Embryonic facial prominence (tissue), 1 donor: Measurements from ENCODE around the gene SNAPC4.

Experiments
- DNase-seq: peaks from one replicate; pipeline ENCODE4 v3.0.0-alpha.2; 2016; ENCODE audit errors: extremely low spot score

The SNAPC4 gene, protein sequence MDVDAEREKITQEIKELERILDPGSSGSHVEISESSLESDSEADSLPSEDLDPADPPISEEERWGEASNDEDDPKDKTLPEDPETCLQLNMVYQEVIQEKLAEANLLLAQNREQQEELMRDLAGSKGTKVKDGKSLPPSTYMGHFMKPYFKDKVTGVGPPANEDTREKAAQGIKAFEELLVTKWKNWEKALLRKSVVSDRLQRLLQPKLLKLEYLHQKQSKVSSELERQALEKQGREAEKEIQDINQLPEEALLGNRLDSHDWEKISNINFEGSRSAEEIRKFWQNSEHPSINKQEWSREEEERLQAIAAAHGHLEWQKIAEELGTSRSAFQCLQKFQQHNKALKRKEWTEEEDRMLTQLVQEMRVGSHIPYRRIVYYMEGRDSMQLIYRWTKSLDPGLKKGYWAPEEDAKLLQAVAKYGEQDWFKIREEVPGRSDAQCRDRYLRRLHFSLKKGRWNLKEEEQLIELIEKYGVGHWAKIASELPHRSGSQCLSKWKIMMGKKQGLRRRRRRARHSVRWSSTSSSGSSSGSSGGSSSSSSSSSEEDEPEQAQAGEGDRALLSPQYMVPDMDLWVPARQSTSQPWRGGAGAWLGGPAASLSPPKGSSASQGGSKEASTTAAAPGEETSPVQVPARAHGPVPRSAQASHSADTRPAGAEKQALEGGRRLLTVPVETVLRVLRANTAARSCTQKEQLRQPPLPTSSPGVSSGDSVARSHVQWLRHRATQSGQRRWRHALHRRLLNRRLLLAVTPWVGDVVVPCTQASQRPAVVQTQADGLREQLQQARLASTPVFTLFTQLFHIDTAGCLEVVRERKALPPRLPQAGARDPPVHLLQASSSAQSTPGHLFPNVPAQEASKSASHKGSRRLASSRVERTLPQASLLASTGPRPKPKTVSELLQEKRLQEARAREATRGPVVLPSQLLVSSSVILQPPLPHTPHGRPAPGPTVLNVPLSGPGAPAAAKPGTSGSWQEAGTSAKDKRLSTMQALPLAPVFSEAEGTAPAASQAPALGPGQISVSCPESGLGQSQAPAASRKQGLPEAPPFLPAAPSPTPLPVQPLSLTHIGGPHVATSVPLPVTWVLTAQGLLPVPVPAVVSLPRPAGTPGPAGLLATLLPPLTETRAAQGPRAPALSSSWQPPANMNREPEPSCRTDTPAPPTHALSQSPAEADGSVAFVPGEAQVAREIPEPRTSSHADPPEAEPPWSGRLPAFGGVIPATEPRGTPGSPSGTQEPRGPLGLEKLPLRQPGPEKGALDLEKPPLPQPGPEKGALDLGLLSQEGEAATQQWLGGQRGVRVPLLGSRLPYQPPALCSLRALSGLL (N-terminal part only)

DNA sequence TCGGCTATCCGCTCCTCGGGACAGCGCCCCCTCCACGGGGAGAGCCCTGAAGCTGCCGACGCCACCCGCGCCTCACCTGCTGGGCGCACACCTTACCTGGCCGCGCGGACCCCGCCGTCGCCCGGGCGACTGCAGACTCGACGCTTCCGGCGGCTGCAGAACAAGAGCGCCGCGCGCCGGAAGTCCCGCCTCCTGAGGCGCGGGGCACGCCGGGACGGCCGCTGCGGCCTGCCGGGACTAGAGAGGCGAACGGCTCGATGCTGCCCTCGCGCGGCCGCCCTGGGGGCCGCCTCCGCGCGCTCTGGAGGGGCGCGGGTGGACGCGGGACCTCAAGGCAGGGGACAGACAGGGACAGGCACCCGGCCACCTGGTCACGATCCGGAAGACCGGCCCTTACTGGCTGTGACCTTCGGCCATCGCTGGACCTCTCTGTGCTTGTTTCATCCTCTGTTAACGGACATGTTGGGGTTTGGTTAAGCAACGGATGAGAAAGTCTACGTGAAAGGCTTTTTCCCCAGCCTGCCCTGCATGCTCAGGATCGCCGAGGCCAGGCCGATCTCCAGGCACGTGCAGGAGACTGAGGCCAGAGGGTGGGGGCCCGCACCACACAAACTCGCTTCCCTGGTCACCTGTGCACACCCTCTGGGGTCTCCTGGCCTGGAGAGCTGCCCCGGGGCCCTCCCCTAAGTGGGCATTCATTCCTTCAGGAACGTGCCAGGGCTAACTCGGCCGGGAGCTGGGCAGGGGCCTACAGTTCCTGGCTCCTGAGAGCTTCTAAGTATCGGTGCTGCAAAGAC lies at the start of gene SNAPC4:
Gene SNAPC4, minus strand, starts transcription at position 133 of the 797 bp plus-strand sequence. CDS start 1,742 bp downstream, outside the sequence.
- peak; percentile 76 for DNase-seq

DNA sequence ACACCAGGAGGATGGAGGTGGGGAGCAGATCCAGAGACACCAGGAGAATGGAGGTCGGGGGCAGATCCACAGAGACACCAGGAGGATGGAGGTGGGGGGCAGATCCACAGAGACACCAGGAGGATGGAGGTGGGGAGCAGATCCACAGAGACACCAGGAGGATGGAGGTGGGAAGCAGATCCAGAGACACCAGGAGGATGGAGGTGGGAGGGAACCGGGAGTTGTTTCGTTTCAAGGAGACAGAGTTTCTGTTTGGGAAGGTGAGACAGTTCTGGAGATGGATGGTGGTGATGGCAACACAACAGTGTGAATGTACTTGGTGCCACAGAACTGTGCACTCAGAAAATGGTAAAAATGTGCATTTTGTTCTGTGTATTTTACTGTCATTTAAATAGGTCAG lies 48.7 kb upstream of the SNAPC4 start:
- no peak for DNase-seq

DNA sequence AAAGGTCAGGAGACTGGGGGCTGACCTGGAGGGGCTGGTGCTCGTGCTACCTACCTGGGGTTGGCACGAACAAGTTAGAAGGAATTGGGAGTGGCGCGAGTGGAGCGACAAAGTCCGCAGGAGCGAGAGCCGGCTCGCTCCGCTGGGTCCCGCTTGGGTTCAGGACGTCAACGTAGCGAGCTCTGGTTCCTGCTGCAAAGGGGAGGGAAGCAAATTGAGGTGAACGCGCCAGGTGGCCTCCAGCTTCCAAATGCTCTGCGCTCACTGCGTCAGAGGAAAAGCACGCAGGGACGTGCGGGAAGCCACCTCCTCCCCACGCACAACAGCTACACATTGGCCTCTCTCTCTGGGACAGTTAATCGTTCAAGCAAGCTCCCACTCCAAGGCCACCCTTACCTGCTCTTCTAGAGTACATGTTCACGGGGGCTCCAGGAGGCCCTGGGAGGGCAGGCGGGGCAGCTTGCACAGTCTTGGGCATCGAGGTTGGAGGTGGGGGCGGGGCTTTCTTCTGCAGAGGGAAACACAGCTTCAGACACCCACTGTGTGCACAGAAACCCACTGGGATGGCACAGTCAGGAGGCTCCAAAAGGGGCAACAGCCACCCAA lies 47.3 kb upstream of the SNAPC4 start:
- no peak for DNase-seq

DNA sequence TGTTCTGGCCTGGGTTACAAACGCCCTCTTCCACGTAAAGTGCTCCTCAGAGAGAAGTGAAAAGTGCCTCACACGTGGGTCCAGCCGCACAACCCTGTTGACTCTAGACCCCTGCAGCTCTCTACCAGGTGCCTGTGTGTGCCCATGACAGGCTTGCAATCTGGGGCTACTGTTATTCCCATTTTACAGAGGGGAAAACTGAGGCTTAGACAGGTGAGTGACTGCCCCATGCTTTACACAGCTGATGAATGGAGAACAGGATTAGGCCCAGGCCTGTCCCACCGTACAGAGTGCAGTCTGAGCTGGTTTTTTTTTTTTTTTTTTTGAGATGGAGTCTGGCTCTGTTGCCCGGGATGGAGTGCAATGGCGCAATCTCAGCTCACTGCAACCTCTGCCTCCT lies 45.8 kb upstream of the SNAPC4 start:
- no peak for DNase-seq

DNA sequence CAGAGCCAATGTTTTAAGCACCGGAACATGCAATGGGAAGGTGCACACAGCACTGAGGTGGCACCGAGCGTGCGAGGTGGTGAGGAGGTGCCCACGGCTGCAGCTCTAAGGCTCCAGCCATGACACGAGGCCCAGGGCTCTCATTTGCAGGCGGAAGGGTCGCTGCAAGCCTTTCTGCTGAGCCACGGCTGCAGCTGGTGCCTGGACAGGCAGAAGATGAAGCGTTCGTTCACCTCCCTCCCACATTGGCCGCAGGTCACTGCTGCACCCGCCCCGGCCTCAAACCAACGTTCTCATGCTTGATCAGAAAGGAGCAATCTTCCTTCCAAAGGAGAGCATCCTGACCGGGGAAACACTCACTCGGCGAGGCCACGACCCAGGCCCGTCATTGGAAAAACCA lies 44.1 kb upstream of the SNAPC4 start:
- DNase-seq: no peak

DNA sequence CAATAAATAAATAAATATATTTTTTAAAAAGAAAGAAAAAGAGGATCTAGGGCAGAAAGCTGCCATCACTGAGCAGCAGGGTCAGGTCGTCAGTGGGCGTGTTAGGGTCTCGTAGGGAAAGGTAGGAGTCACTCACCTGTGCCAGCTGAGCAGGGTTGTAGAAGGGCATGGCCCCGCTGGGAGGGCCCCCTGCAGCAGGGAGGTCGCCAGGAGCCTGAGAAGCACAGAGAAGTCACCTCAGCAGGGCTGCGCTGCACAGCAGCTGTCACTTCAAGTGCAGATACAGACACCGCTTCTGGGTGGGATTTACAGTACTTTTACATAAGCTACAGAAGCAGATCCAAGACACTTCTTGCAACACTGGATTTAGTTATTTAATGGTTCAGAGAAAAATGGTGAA lies 43.7 kb upstream of the SNAPC4 start:
- DNase-seq: no peak

DNA sequence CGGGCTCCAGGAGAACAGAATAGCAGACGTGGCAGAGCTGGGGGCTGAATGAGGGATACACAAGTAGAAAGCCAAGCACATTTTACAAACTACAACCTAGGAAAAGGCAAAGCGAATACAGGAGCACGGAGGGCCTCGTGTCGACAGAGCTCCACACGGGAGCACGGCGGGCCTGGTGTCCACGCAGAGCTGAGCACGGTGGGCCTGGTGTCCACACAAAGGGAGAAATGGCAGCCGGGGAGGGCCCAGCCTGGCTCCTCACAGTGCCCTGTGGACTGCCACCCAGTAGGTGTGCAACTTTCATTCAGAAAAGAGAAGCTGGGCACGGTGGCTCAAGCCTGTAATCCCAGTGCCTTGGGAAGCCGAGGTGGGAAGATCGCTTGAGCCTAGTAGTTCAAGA lies 43.1 kb upstream of the SNAPC4 start:
- no peak for DNase-seq

DNA sequence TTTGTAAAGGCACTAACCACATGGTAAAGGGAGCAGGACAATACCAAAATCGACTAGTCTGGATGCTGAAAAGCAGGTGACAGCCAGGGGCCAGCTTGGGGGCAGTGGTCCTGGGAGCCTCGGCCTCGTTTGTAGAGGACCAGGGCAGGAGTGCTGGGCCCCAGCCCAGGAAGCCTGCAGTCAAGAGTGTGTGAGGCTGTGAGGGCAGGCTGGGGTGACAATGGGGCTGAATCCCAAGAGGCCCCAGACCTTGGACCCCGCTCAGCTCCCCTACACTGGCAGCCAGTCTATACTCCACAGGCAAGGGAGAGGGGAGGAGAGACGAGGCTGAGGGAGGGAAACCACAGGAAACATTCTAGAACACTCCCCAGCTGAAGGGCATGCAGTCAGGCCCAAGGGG lies 42.3 kb upstream of the SNAPC4 start:
- no peak for DNase-seq

DNA sequence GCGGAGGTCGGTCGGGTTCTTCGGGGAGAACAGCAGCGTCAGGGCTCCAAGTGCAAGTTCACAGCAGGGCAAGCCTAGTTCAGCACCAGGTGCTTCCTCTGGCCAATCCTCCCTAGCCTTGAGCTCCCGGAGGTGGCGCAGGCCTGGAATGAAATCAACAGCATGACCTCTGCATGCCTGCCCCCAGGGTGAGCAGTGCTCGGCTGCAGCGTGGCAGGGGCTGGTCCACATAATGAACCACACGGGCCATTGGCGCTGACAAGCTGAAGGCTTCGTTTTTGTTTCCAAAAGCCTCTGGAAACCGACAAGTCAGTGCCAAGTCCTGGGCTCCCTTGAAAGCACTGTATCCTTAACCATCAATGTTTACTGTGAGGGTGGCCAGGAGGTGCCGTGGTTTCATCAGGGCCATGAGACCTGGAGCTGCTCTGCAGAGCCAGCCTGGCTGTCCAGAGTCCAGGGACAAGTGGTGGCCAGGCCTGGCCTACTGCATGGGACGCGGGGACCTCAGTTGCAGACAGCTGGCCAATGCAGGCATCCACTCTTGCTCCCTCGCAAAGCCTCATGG lies 41.8 kb upstream of the SNAPC4 start:
- DNase-seq: no peak

DNA sequence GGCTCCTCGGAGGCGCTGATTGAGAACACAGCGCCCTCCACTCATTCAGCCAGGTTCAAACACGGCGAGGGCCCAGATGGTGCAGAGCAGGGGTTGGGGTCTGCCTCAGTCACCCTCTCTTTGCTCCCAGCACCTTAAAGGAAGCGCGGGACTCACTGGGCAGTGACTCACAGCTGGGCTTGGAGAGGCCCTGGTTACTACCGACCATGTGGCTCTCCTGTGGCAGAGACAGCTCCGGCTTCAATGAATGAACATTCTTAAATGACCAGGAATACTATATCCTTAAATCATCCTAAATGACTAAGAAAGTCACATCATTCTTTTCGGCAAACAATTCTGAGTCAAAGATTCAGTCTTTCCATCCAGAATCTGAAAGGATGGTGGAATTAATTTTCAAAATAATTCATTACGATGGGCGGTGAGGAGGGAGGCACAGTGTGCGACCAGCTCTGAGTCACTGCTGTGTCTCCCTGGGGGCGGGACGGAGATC lies 41.3 kb upstream of the SNAPC4 start:
- no peak for DNase-seq

DNA sequence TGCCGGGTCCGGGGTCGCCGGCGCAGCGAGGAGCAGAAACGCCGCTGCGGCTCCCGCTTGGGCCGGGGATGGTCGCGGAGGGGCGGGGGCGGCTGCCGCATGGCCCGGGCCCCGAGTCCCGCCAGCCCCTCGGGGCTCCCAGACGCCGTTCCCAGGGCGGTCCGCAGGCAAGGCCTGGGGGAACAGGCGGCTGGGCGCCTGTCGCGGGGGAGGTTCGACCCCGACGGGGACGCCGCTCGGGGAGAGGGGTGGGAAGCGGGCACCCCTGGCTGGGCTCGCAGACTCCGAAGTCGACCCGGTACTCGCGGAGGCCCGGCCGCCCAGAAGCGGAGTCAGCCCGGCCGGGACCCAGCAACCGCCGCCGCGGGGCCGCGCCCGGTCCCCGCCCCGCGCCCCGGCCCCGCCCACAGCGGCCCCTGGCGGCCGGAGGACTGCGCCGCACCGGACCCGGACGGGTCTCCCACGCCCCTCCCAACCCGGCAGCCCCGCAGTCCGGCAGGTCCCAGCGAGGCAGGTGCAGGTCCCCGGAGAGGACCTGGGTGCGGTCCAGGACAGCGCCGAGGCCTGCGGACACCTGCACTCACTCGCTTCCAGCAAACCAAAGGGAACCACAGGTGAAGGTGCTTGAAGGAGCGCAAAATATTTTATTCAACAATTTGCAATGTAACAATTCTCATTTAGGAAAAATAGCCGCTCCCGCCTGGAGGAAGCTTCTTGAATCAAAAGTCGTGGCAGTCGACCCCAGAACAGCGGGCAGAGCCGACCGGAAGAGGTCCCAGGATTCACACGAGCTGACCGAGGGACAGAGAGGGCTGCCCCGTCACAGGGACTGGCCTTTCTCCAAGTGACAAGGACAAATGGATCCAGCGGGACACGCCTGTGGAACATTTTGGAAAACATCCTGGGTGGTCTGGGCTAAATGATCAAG lies 39.8 kb upstream of the SNAPC4 start, which contains the start of gene INPP5E:
Gene INPP5E, minus strand, starts transcription at position 365 of the 928 bp plus-strand sequence. CDS start 426 bp downstream, outside the sequence.
- no peak for DNase-seq

DNA sequence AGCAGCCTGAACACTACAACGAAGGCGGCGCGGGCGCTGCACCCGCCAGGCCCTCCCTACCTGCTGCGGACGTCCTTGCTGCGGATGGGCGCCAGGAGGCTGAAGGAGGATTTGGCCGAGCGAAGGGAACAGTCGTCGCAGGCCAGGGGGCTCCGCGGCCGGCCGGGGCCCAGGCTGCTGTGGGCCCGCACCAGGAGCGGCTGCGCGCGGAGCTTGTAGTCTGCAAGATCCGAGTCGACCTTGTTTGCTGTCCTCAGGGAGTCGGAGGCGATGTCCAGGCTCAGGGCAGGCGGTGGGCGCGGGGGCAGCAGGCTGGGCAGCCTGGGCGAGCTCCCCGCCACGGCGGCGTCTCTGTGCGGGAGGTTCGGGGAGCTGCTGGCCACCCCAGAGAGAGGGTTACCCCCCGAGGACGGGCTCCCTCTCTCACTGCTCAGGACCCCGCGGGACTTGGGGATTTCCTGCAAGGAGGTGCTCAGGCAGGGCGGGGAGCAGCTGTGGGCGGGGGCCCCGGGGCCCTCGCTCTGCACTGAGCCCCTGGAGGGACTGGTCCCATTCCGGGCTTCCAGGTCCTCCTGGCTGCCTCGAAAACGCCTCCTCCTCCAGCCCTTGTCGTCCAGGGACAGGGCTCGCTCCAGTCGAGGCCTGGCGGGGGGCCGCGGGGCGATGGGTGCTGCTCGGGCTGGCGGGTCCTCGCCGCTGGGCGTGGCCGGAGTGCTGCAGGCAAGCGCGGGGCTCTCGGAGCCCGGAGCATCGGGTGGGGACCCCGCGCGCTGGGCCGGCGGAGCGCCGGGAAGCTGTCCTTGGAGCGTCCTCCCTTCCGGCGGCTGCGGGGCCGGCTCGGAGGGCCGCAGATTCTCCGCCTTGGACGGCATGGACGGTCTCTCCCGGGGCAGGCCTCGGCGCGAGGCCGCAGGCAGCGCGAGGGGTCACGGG lies 38.8 kb upstream of the SNAPC4 start:
- DNase-seq: no peak

DNA sequence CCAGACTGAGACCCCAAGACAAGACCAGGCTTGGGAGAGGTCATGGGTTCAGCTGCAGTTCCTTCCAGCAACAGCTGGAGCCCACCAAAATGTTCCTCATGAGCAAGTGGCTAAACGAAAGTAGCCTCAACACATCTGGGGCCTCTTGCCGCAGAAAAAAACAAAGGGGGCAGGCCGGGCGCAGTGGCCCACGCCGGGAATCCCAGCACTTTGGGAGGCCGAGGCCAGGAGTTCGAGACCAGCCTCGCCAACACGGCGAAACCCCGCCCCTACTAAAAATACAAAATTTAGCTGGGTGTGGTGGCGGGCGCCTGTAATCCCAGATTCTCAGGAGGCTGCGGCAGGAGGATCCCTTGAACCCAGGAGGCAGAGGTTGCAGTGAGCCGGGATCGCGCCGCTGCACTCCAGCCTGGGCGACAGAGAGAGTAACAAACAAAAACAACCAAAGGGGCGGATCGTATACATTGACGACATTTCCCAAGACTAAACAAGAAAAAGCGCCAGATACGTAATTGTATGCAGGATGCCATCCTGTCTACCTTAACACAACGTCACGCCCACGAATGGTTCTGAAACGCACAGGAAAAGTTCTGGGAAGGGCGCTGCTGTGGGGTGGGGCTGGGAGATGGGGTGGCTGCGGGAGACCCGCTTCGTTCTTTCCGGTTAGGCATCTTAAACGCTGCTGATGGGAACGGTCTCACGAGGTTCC lies 38.0 kb upstream of the SNAPC4 start:
- DNase-seq: no peak

DNA sequence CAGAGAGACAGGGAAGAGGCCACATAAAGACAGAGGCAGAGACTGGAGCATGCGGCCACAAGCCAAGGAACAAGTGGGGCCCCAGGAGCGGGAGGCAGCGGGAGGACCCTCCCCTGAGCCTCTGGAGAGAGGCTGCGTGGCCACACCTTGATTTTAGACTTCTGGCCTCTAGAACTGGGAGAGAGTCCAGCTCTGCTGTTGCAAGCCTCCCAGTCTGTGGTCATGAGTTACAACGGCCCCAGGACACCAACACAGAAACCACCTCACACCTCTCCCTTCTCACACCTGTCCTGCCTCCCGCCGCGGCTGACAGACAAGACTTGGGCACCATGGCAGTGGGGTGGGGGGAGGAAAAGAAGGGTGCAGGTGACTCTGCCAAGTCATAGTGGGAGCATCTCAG lies 37.5 kb upstream of the SNAPC4 start:
- DNase-seq: no peak

DNA sequence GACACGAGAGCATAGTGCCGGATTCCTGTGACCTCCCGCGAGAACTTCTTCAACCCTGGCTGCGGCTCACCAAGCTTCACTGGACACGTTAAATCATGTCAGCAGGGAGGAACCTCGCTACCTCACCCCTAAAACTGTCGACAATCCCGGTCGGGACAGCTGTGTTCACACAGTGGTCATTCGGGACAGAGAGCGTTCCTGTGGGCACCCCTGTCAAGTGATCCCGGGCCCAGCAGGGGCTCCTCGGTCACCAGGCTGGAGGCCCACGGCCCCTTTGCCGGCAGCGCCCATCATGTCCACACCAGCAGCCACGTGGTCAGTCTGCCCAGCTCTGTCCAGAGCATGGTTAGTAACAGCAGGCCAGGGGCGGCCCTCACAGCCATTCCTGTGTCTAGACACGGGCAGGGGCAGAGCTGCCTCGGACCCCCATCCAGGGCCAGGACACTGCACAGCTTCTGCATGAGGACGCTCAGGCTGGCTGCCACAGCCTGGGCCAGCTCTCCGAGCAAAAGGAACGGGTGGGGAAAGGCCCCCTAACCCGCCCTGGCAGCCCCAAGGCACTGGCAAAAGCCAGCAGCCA lies 36.2 kb upstream of the SNAPC4 start:
- DNase-seq: no peak

DNA sequence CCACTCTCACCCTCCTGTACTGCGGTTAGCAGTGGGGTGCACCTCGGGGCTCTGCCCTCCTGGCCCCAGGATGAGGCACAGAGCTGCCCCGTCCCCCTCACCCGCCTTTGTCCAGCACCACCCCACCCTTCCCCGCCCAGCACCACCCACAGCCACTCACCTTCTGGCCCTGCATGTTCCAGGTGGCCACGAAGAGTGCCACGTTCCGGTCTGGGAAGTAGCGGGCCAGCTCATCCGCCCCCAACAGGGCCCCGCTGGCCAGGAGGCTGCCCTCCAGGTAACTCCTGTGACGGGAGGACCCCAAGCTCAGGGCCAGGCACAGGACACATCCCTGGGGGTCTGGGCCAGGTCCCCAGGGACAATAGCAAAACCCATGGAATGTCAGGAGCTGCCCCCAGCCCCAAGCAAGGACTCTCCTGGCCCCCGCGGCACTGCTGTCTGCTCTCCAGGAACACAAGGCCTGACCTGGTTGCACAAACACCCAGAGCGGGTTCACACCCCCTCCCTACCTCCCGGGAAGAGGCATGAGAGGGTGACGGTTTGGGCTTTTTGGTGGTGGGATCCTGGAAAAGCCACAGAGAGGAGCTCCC lies 34.7 kb upstream of the SNAPC4 start:
- no peak for DNase-seq
